ENCODE results near the gene CPD.

GRCh38 chr17:30513346-30513745 lies 134.6 kb downstream of the CPD start:
- no peak for TF ChIP-seq EZH2 (IDR thresholded peaks at IDR 0.05; ENCODE audit: low read length, missing control alignments)
- TF ChIP-seq, protein P1, sequence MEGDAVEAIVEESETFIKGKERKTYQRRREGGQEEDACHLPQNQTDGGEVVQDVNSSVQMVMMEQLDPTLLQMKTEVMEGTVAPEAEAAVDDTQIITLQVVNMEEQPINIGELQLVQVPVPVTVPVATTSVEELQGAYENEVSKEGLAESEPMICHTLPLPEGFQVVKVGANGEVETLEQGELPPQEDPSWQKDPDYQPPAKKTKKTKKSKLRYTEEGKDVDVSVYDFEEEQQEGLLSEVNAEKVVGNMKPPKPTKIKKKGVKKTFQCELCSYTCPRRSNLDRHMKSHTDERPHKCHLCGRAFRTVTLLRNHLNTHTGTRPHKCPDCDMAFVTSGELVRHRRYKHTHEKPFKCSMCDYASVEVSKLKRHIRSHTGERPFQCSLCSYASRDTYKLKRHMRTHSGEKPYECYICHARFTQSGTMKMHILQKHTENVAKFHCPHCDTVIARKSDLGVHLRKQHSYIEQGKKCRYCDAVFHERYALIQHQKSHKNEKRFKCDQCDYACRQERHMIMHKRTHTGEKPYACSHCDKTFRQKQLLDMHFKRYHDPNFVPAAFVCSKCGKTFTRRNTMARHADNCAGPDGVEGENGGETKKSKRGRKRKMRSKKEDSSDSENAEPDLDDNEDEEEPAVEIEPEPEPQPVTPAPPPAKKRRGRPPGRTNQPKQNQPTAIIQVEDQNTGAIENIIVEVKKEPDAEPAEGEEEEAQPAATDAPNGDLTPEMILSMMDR (conservative IDR thresholded peaks at IDR 0.05 in 1 of 2, IDR thresholded peaks at IDR 0.05 in 1 of 2; ENCODE audit: low read depth in 1 of 2, low read length in 2 of 2), result no peak
